Gastroesophageal sphincter (tissue), 4 donors: Measurements from ENCODE around the gene LST1. TPM values are rescaled to one million over a fixed set of nuclear protein-coding genes. Genes with fewer than 3 reads are reported as not detected.

Source experiments
- ATAC-seq: fragments of 150-250 bp; one replicate; pipeline ENCODE4 v1.9.1; 2016; ENCODE audit warnings: mild to moderate bottlenecking, moderate library complexity
- H3K27ac ChIP-seq, 4 donors: fragments of 200-600 bp; sonication (generic) in 3 of 4; 1 replicate in 3 of 4; 2 replicates in 1 of 4; pipeline ENCODE4 v1.5.1; 2016 to 2019
- H3K27me3 ChIP-seq: fragments of 200-600 bp; sonication (generic); one replicate; pipeline ENCODE4 v1.5.1; 2019
- H3K36me3 ChIP-seq, 2 donors: fragments of 200-600 bp; sonication (generic); one replicate each; pipeline ENCODE4 v1.5.1; 2019; ENCODE audit warnings: control low read depth in 1 of 2
- H3K4me1 ChIP-seq, 3 donors: fragments of 200-600 bp; sonication (generic); 1 replicate in 2 of 3; 2 replicates in 1 of 3; pipeline ENCODE4 v1.5.1; 2016 to 2019; ENCODE audit warnings: control low read depth in 2 of 3
- H3K4me3 ChIP-seq, 2 donors: fragments of 200-600 bp; sonication (generic); one replicate each; pipeline ENCODE4 v1.5.1; 2019; ENCODE audit warnings: mild to moderate bottlenecking in 1 of 2, moderate library complexity in 1 of 2
- H3K9me3 ChIP-seq, 3 donors: fragments of 200-600 bp; sonication (generic); one replicate each; pipeline ENCODE4 v1.5.1; 2017 to 2019; ENCODE audit warnings: control low read depth in 2 of 3
- CTCF ChIP-seq, 4 experiments: fragments of 200-600 bp in 2 of 4; fragments of 450-650 bp in 2 of 4; sonication (generic) in 1 of 4; IDR thresholded peaks; one replicate each; pipeline ENCODE4 v1.5.1; 2017 to 2019; ENCODE audit warnings: antibody characterized with exemption in 4 of 4, mild to moderate bottlenecking in 2 of 4, moderate library complexity in 2 of 4
- EP300 ChIP-seq: sonication (generic); formaldehyde crosslinking; IDR thresholded peaks from one replicate; pipeline ENCODE4 v1.6.1; 2017; ENCODE audit warnings: antibody characterized with exemption, mild to moderate bottlenecking
- POLR2A ChIP-seq, 2 donors: fragments of 450-650 bp; IDR thresholded peaks; one replicate each; pipeline ENCODE4 v1.6.1; 2017; ENCODE audit warnings: antibody characterized with exemption in 2 of 2, mild to moderate bottlenecking in 2 of 2, moderate library complexity in 1 of 2
- POLR2AphosphoS5 ChIP-seq: sonication (generic); formaldehyde crosslinking; IDR thresholded peaks from one replicate; pipeline ENCODE4 v1.6.1; 2017; ENCODE audit warnings: antibody characterized with exemption
- WGBS, 2 donors: methylation state at CpG; one replicate each; pipeline ENCODE4 v1.1.5; 2018; ENCODE audit warnings: low coverage in 1 of 2; 5-methylcytosine and 5-hydroxymethylcytosine counted together
- total RNA-seq, 4 donors: library from RNA; depleted of rRNA; stranded (reverse); fragments of >200 nt; gene quantifications; one replicate each; pipeline ENCODE4 v1.1.0, GENCODE V29; 2016

The LST1 gene
- total RNA-seq, 4 donors from 2014 or later = 1.4 to 7.7 (median 6.9) TPM

GRCh38 chr6:31568537-31568961, 17.5 kb upstream of the LST1 start:
- Histone ChIP-seq H3K27me3 (peaks cover 55% of the 10 kb centered on the region), H3K4me1 (no peaks in the 10 kb centered on the region), H3K4me3 (no peak overlapping the region), H3K36me3 (no peaks in the 10 kb centered on the region), H3K27ac (no peak overlapping the region), H3K9me3 (no peaks in the 10 kb centered on the region)
- TF ChIP-seq CTCF (IDR thresholded peaks at IDR 0.05) (no peak), POLR2AphosphoS5 (no peak), EP300 (no peak), POLR2A (IDR thresholded peaks at IDR 0.05) (no peak)
- 71 to 77% methylated on average over 3 of the region's 3 CpGs for WGBS, 2 donors
- ATAC-seq = no peak

DNA sequence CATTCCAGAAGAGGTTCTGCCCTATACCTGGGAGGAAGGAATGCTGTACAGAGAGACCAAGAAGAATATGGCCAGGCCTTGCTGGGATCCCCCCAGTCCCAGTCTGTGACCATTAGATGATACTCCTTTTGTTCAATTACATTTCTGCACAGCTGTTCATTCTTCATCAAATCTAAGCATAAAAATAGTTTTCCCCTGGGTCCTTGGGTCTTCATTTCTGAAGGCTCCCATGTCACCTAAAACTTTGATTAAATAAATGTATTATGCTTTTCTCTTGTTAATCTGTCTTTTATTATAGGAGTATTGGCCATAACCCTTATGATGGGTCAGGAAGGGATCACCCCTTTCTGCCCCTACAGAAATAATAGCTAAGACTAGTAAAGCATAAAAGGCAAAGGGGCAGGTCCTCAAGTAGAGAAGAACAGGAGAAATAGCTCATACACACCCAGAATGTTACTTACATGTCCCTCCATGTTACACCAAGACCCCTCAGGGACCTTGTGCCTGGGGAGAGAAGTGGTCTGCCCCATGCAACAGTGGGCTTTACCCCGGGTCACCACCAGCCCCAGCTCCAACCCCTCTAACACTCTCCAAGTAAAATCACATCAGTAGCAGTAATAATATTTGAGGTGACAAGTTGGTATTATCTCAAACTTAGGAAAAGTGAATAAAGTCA, 16.1 kb upstream of the LST1 start:
- 50 to 83% methylated on average over 1 of the region's 1 CpG for WGBS, 2 donors
- no peaks in the 10 kb centered on the region for H3K36me3 ChIP-seq
- TF ChIP-seq POLR2AphosphoS5 = no peak
- no peak for TF ChIP-seq EP300
- no peak for TF ChIP-seq POLR2A (IDR thresholded peaks at IDR 0.05)
- TF ChIP-seq CTCF (IDR thresholded peaks at IDR 0.05) = no peak
- H3K9me3 ChIP-seq = no peaks in the 10 kb centered on the region
- peaks cover 55% of the 10 kb centered on the region for H3K27me3 ChIP-seq
- ATAC-seq = no peak
- H3K4me1 ChIP-seq = no peaks in the 10 kb centered on the region
- H3K4me3 ChIP-seq = no peak overlapping the region
- no peak overlapping the region for H3K27ac ChIP-seq

GRCh38 chr6:31572041-31572911, 13.8 kb upstream of the LST1 start, which contains the start of gene LTA:
LTA (plus strand) TSS chr6:31572289; CDS start chr6:31572743, 454 bp downstream.
- Histone ChIP-seq H3K4me1 (no peaks in the 10 kb centered on the region), H3K27ac (no peak within 1 kb of the TSS), H3K36me3 (no peaks in the 10 kb centered on the region), H3K27me3 (peaks cover 40% of the 10 kb centered on the region), H3K4me3 (no peak within 1 kb of the TSS), H3K9me3 (no peaks in the 10 kb centered on the region)
- ATAC-seq = no peak
- WGBS, 2 donors = 72 to 83% methylated on average over 6 to 18 of the region's 27 CpGs
- TF ChIP-seq POLR2AphosphoS5 = no peak
- TF ChIP-seq EP300 = no peak
- TF ChIP-seq POLR2A (IDR thresholded peaks at IDR 0.05) = no peak
- TF ChIP-seq CTCF (IDR thresholded peaks at IDR 0.05) = no peak

GRCh38 chr6:31573239-31574105, 12.6 kb upstream of the LST1 start:
- Histone ChIP-seq H3K4me3 (no peak overlapping the region), H3K36me3 (no peaks in the 10 kb centered on the region), H3K9me3 (no peaks in the 10 kb centered on the region), H3K27me3 (peaks cover 29% of the 10 kb centered on the region), H3K27ac (no peak overlapping the region), H3K4me1 (no peaks in the 10 kb centered on the region)
- no peak for ATAC-seq
- TF ChIP-seq POLR2AphosphoS5 (no peak), EP300 (no peak), CTCF (IDR thresholded peaks at IDR 0.05) (no peak), POLR2A (IDR thresholded peaks at IDR 0.05) (no peak)
- 85 to 100% methylated on average over 3 to 9 of the region's 9 CpGs for WGBS, 2 donors
